AG09319 (cell line): Measurements from ENCODE around the gene ATXN7L1.

ENCODE experiments used
- DNase-seq: peaks from one replicate; pipeline ENCODE4 v3.0.0-alpha.2; 2010; ENCODE audit warnings: low read depth; ENCODE audit errors: extremely low read depth
- TF ChIP-seq, protein P1 (sequence below): IDR thresholded peaks from 2 replicates; pipeline ENCODE4 v1.5.1; 2011; ENCODE audit warnings: low read depth, mild to moderate bottlenecking, inconsistent platforms, low read length, moderate library complexity

The ATXN7L1 gene

DNA sequence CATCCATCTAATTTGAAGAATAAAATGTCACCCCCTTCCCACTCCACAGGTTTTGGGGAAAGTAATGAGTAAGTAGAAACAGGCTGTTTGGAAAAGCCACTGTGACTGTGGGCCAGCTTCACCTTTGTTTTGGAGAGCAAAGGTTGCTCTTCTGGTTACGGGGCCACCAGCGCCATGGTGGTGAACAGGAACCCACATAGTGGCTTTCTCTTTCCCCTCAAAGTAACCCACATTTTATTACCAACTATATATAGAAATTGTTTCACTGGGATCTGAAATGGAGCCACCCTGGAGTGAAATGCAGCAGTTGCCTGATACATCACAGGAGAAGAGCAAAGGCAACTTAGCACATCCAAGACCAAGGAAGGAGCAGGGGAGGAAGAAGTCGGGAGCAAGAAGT is 182.8 kb downstream of the ATXN7L1 start:
- no peak for DNase-seq
- TF ChIP-seq, protein P1, sequence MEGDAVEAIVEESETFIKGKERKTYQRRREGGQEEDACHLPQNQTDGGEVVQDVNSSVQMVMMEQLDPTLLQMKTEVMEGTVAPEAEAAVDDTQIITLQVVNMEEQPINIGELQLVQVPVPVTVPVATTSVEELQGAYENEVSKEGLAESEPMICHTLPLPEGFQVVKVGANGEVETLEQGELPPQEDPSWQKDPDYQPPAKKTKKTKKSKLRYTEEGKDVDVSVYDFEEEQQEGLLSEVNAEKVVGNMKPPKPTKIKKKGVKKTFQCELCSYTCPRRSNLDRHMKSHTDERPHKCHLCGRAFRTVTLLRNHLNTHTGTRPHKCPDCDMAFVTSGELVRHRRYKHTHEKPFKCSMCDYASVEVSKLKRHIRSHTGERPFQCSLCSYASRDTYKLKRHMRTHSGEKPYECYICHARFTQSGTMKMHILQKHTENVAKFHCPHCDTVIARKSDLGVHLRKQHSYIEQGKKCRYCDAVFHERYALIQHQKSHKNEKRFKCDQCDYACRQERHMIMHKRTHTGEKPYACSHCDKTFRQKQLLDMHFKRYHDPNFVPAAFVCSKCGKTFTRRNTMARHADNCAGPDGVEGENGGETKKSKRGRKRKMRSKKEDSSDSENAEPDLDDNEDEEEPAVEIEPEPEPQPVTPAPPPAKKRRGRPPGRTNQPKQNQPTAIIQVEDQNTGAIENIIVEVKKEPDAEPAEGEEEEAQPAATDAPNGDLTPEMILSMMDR, result no peak

DNA sequence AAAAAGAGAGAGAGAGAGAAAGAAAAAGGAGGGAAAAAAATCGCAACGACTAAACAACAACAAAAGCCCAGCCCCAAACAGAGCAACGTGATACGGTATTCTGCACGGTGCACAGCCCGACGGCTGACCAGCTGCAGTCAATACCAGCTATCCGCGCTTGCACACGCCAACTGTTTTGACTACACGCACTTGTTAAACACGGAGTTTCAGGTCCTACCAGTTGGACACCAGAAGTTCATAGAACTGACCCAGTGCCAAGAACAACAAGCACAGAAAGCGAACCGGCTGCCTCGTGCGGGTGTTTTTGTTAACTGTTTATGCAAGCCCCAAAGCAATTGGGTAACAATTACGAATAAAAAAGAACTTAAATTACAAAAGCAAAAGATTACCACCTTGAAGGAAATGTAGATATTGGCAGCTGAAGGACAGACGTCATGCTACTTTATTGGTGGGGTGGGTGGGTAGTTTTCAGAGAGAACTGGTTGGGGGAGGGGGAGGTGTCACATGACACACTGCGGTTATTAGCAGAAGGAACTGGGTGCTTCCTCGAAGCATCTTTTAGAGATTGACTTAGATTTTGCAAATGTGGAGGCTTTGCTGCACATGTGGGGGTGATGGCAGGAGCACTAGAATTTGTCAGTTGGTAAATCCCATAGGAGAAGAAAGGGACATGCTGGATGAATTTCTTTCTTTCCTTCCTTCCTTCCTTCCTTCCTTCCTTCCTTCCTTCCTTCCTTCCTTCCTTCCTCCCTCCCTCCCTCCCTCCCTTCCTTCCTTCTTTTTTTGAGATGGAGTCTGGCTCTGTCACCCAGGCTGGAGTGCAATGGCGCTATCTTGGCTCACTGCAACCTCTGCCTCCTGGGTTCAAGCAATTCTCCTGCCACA is 184.5 kb downstream of the ATXN7L1 start:
- TF ChIP-seq, protein P1, result no peak
- peak; percentile 69 for DNase-seq

DNA sequence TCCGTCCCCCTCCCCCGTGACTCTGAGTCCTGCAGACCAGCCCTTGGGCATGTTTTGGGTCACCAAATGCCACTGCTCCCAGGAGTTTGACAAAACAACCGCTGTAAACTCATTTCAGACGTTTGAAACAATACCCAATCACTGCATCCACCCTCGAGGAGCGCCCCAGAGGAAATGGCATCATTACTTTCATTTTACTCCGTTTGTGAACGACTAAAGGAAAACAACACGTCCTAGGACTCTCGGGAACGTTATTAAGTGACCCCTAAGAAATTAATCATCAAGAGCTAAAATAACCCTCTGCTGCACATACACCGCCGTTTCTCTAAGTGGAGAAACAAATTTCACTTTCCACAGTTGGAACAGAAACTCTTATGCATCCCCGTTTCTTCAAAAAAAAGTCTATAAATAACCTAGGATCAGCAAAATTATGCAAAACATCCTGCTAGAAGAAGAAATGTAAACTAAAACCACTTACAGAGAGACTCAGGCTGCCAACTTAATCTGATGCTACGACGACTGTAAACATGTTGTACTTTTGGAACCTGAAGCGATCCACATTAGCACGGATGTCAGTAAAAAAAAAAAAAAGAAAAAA is 185.2 kb downstream of the ATXN7L1 start:
- DNase-seq, result peak; percentile 56
- TF ChIP-seq, protein P1, result no peak

DNA sequence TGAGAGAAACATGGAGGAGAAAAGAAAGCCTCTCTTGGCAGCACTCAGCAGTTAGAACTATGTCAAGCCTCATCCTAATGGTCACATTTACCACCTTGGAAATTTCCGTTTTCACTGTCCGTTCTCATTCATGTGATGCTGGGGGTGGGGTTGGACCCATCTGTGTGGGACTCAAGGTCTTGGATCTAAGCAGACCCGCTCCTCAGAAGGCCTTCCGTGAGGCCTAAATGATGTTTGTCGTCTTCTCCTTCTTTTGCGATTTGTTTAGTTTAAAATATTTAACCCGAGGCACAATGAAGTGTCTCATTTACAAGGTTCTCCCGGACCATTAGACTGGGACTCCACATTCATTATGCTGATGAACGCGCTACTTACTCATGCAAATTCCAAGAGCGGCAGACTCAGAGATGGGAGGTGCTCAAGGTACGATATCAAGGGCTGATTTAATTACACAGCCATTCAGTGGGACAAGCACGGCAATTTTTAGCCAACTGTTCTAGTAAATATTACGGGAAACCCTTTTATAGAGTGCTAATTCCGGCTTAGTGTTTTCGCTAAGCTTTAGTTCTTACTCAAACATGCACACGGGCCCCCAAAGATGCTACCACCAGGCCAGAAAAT is 186.0 kb downstream of the ATXN7L1 start:
- no peak for DNase-seq
- TF ChIP-seq, protein P1, result no peak

DNA sequence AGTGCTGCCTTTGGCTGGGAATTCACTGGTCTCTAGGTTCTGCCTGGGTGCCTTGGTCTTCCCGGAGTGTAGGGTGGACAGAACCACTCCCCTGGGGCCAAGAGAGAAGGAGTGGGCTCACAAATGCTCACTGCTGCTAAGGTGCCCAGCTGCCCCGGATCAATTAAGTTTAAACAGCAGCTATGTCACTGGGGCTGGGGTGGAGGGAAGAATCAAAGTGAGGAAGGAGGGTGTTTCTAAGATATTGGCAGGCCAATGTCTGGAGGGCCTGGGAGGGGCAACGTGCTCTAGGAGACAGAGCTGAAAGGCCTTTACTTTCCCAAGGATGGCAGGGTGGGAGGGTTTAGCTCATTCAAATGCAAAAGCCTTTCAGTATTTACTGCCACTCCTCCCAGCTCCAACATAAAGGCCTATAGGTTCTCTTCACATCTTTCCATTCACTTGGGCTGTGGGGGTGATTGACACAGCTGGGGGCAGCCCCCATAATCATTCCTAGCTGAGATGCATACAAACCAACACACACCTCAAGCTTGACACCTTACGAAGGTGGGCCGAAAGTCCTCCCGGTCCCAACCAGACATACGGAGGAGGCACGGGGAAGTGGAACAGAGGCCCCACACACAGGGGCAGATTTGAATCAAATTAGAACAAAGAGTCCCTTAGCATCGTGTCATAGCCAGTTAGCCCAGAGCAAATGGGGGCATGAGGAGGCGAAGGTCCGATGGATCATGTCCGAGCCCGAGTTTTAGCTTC is 187.2 kb downstream of the ATXN7L1 start:
- TF ChIP-seq, protein P1, result no peak
- no peak for DNase-seq

DNA sequence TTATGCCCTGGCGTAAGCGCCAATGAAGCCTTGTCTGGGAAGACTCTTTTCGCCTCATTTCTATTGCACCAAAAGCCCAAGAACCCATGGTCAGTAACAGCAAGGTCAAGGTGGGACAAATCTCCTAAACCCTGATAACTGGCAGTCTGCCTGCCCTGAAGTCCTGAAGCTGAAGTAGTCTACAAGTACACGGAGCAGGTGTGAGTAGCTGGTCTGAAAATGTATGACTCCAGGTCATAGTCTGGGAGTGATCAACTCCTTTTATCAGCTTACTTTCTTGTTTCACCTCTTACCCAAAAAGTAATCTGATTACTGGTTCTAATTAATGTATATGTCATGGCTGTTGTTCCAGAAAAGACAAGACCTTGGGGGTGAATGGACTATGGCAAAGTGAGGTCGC is 187.8 kb downstream of the ATXN7L1 start:
- no peak for DNase-seq
- TF ChIP-seq, protein P1, result no peak
